Smooth muscle cell (in vitro differentiated cells): Measurements from ENCODE around the gene RAB11A. TPM values are rescaled to one million over a fixed set of nuclear protein-coding genes. Genes with fewer than 3 reads are reported as not detected.

Experiments
- polyA plus RNA-seq: library from polyadenylated mRNA; unstranded; fragments of >200 nt; fragmentation: Nextera tagmentation; extraction: Ambion mirVana; gene quantifications from 2 replicates; pipeline ENCODE4 v1.2.1, GENCODE V29; 2016
- small RNA-seq: library from RNA; depleted of rRNA; stranded (forward); fragments of <200 nt; gene quantifications from one replicate; pipeline ENCODE3, GENCODE V24; 2014
- total RNA-seq: library from RNA; depleted of rRNA; stranded (reverse); fragments of >200 nt; gene quantifications from 2 replicates; pipeline ENCODE4 v1.2.3, GENCODE V29; 2014

RAB11A gene
- total and polyA plus RNA-seq, 2 experiments from 2014 or later: 206 to 300 TPM

Small RNAs within 50 kb of the gene (small RNA-seq; reads per million reads assigned to genes)
- gene RF00026: not detected

Other genes with a start within 250 kb of the RAB11A start
- gene SLC24A1, start 247.6 kb upstream of the RAB11A start, total RNA-seq: 2.8 and 9.0 TPM in 2 replicates
- gene SLC24A1, start 247.6 kb upstream of the RAB11A start, polyA plus RNA-seq: 1.3 and 3.5 TPM in 2 replicates
- 16.5 and 17.5 TPM in 2 replicates for gene DENND4A, start 77.2 kb upstream of the RAB11A start, total RNA-seq
- 2.3 and 3.4 TPM in 2 replicates for gene DENND4A, start 77.2 kb upstream of the RAB11A start, polyA plus RNA-seq